ENCODE measurements around the gene KPNA4.
"Not testable (repeated sequence)": the region's sequence is repeated elsewhere in the genome, so short reads cannot be mapped to it uniquely, and the experiment has no call there.

The KPNA4 gene

DNA sequence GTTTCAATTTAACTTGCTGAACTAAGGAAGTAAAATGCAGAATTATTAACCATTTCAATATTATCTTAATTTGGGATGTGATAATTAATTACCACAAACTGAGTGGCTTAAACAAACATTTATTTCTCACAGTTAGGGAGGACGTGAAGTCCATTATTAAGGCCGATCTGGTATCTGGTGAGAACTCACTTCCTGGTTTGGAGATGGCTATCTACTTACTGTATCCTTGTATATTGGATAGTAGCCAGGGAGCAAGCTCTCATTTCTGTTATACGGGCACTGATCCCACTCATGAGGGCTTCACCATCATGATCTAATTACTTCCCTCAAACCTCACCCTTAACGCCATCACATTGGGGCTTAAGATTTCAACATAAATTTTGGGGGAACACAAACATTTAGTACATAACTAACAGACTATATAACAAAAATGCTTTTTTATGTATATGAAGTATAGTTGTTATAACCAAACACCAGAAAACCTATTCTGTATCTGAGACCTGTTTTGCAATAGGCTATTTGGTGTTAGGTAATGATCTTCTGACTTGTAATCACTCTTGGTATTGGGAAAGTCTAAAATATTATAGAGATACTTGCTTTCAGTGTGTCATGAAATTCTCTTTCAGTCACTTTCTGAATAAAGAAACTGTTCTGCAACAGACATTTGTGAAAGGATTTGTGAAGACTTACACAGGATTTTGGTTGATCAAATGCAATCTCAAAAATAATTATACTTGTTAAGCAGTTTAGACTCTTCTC lies 4.7 kb upstream of the KPNA4 start:
- DNase-seq = no peak

DNA sequence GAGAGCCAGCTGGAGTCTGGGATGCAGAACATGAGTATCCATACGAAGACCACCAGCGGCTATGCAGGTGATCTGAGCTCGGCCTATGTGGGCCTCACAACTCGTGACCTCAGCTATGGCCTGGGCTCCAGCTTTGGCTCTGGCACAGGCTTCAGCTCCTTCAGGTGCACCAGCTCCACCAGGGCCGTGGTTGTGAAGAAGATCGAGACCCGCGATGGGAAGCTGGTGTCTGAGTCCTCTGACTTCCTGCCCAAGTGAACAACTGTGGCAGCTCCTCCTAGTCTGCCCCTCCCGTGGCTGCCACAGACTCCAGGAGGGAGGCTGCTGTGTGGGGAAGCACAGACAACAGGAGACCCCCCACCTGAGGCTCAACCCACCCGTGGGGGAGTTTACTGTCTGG lies 3.6 kb upstream of the KPNA4 start:
- no peak for DNase-seq

DNA sequence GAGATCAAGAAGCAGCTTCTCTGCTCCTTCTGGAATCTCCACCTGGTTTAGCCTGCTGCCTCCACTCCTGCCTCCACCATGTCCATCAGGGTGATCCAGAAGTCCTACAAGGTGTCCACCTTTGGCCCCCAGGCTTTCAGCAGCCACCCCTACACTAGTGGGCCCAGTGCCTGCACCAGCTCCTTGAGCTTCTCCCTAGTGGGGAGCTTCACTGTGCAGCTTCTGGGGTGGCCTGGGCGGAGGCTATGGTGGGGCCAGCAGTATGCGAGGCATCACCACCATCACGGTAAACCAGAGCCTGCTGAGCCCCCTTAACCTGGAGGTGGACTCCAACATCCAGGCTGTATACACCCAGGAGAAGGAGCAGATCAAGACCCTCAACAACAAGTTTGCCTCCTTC lies 2.4 kb upstream of the KPNA4 start:
- DNase-seq = no peak

DNA sequence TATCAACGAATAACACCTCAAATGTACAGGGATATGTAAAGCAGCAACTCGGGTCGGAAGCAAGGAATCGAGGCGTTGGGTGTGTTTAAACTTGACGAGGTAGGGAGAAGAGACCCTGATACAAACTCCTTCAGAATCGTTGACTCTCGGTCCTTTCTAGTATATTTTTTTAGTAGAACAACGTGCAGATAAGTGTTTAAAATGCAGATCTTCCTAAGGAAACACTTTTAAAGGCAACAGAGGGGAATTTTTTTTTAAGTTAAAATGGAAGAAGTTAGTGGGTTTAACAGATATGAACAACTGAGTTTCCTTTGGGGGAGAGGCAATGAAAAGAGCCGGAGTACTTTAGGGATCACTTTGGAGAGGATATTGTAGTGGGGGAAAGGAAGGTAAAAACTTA lies 1.1 kb upstream of the KPNA4 start:
- no peak for DNase-seq

DNA sequence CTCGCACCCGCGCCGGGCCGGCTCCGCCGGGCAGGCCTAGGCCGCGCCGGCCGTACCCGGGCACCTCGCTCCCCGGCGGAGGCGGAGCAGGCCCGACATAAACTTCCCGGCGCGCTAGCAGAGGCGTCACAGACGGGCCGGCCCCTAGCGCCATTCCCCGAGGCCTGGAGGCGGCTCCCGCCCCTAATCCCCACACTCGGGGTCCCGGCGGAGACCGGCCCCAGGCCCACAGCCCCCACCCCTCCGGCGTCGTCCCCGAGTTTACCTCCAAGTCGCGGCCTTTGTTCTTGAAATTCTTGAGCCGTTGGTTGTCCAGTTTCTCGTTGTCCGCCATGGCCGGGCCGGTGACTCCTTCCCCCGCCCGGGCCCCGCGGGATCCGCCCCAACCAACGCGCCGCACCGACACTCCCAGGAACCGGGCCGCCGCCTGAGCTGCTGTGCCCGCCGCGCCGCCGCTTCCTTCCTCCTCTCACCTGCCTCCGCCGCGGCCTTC lies 376 bp downstream of the KPNA4 start:
- peak; percentile 35 to 56 (median 39) for DNase-seq

DNA sequence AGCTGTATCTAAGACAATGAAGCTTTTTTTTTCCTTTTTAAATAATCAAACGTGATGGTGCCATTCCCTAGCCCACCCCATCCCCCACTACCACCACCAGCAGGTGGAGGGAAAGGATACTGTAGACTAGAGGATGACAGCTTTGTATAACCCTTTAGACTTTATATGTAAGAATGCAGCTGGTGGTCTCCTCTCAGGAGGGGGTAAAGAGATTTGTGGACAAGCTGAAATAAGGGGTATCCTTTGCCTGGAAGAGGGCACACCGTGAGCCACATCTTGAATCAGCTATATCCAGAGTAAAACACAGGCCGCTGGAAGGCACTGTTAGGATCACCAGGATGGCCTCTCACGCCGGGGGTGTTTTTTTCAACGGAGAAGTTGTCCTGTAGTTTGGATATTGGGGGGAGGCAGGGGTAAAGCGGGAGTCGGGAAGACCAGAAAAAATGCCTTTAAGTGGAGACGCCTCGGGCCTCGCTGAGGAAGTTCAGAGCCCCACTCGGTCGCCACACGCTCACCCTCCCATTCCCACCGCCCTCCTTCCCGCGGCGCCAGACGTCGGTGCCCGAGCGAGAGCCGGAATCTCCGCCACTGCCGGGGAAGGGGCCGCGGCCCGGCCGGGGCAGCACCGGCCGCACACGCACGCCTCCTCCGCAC lies 986 bp downstream of the KPNA4 start:
- DNase-seq = no peak

DNA sequence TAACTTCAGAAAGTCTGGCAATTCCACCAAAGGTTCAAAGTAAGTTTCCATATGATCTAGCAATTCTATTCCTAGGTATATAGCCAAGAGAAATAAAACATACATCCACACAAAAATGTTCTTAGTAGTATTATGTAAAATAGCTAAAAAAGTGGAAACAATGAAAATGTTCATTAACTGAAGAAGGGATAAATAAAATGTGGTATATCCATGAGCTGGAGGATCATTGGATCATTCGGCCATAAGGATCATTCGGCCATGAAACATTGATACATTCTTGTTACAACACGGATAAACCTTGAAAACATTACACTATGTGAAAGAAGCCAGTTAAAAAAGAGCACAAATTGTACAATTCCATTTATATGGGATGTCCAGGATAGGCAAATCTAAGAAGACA lies 2.4 kb downstream of the KPNA4 start:
- DNase-seq = no peak

DNA sequence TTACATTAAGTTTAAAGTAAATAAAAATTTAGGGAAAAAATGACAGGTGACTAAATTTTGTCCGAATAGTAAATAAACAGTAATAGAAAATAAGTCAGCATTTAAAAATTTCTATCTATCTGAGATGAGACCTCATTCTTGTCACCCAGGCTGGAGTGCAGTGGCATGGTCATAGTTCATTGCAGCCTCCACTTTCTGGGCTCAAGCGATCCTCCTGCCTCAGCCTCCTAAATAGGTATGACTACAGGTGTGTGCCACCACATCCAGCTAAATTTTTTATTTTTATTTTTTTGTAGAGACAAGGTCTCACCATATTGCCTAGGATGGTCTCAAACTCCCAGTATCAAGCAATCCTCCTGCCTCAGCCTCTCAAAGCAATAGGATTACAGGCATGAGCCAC lies 7.8 kb downstream of the KPNA4 start:
- DNase-seq = no peak

DNA sequence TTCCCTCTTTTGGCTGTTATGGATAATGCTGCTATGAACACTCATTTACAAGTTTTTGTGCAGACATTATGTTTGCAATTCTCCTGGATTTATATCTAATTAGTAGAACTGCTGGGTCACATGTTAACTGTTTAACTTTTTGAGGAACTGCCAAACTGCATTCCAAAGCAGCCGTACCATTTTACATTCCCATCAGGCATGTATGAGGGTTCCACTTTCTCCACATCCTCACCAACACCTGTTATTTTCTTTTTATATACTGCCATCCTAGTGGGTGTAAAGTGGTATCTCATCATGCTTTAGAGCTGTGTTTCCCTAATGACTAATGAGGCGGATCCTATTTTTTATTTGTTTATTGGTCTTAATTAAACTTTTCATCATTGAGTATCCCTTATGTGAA lies 9.2 kb downstream of the KPNA4 start:
- no peak for DNase-seq

DNA sequence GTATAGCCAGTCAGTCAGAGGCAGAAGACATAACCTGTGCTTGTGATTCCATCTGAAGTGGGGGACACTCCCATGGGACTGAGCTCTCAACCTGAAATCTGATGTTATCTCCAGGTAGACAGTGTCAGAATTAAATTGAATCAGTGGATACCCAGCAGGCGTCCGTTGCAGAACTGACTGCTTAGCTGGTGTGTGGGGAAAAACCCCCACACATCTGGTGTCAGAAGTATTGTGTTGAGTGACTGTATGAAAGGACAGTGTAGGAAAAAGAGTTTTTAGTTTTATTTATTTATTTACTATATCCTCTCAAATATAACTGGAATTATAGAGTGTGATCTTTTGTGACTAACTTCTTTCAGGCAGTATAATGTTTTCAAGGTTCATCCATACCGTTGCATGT lies 10.4 kb downstream of the KPNA4 start:
- no peak for DNase-seq

DNA sequence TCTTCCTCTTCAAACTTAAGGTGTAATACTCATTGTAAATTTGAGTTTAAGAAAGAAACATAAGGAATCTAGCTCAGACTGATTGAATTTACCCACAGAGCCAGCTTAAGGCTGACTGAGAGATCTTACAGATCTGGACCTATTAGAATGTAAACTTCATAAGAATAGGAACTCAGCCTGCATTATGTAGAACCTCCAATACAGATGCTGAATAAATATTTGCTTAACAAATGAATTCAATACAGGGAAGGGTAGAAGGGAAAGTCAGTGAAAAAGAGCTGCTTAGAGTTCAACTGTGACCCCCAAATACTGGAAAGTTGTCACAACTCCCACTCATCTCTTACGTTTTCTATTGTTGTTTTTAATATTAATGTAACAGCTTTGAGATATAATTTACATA lies 11.5 kb downstream of the KPNA4 start:
- no peak for DNase-seq

DNA sequence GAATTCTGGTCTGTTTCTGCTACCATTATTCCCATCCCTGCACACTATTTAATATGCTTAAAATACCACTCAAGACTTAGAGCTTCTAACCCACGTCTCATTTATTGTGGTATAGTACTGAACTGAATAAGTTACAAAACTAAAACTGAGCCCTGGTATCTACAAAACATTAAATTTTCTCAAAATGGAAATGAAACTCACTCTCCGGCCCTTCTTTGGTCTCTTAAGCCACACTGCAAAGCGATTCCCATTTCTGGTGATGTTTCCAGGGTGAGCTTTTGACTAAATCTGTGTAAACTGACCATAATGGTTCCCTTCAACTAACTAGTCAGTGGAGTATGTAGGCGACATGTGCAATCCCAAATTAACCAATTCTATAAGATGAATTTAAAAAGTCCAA lies 18.6 kb downstream of the KPNA4 start:
- no peak for DNase-seq

DNA sequence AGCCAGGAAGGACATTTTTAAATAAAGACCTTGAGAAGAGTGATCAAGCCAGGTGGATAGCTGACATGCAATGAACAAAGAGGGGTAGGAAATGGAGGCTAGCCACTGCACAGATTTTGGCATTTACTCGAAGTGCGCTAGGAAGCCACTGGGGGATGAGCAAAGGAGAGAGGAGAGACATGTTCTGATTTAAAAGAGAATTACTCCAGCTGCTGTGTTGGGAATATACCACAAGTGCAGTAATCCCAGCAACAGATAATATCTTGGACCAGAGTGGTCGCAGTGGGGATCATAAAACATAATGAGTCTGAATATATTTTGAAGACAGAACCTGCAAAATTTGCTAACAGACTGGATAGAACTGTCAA lies 19.9 kb downstream of the KPNA4 start:
- no peak for DNase-seq

DNA sequence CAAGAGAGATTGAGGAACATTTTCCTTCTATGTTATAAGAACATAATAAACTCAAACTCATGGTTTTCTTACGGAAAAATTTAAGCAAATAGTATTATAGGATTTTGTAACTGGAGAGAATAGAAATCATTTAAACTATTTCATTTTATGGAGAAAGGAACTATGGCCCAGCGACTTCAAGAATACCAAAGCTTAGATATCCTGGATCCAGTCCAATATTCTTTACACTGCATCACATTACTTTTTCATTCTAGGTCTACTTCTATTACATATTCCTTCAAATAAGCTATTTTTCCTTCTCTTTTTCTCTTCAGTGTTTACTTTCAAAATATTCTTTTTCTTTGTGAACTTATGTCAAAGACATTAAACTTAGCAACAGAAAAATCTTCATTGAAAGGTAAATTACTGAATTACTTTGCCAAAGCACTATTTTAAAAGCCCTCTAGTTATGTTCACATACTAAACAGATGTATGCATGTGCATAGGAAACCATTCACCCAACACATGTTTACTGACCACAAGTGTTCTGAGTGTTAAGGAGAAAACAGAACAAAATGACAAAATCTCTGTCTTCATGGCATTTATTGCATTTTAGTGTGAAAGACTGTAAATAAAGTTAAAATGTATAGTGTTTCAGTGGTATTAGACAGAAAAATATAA lies 20.4 kb downstream of the KPNA4 start:
- no peak for DNase-seq

DNA sequence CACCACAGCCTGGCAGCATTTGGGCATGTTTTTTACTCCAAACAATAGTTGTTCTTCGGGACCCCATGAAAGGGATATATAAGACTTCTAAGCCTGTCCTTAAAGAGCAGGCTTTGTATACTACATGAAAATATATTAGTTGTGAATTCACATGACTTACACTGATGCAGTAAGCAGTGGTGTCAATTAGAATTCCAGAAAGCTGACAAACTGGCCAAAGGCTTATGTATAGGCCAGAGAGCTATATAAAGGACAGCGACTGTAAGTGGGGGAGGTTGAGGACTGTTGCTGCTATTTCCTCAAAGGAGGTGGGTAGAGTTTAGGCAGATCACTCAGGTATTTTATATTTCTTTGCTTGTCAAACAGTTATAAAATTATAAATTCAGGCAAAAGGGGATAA lies 24.8 kb downstream of the KPNA4 start:
- DNase-seq = no peak

DNA sequence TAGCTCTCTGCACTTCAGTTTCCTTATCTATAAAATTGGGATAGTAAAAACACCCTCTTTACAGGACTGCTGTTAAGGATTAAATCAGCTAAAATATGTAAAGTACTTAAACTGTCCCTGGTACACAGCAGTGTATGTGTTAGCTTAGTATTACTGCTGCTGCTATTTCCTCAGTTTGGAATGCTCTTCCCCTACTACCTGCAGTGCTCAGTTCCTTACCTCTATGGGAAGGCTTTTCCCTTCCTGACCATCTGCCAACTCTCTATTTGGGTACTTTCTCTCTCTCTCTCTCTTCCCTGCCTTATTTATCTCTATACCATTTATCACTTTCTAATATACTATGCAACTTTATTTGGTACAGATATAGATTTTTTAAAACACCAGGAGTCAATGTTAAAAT lies 26.5 kb downstream of the KPNA4 start:
- DNase-seq = no peak

DNA sequence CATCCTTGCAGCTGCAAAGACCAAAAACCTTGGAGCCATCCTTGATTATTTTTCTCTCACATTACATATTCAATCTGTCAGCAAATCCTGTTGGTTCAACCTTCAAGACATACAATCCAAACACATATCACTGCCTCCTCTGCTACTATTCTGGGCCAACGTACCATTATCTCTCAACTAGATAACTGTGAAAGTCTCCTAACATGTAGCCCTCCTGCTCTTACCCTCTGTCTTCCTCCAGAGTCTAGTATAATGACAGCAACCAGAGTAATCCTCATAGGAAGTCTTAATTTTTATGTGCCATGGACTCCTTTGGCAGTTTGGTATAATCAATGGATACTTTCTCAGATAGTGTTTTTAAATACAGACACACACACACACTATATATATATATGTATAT lies 27.6 kb downstream of the KPNA4 start:
- no peak for DNase-seq

DNA sequence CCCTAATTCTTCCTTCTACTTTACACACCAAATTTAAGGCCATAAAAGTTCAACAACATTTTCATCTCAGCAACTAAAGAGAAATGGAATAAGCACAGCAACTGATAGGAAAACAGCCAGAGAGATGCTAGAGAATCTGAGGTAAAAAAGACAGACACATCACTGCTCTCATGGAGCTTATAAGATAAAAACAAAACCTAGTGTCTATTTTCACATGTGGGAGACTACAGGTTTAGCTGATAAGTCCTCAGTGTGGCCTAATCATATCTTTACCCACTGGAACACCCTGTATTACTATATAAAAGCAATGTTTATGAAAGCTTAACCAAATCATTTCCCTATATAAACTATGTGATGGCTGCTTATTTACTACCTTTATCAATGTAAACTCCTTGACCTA lies 33.0 kb downstream of the KPNA4 start:
- no peak for DNase-seq

DNA sequence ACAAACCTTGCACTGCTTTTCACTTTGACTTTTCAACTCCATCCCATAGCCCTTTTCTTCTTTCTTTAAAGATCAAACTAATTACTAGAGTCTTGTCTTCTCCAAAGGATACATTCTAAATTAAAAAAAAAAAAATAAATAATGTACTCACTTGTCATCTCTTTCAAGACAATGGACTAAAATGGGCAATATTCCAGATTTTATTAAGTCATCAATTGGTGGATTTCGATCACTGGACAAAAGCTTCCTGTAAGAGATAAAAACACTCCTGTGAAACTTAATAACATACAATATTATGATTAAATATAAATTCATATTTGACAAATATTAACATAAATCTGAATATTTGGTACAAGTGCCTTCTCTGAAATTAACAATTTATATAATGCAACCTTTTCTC lies 34.1 kb downstream of the KPNA4 start:
- DNase-seq = no peak

DNA sequence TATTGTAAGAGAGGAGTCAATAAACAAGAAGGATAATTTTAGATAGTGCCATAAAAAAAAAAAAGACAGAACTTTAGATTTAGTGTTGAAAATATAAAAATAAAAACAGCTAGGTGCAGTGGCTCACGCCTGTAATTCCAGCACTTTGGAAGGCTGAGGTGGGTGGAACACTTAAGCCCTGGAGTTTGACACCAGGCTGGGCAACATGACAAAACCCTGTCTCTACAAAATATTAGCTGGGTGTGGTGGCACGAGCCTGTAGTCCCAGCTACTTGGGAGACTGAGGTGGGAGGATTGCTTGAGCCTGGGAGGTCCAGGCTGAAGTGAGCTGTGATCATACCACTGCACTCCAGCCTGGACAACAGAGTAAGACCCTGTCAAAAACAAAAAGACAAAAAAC lies 49.0 kb downstream of the KPNA4 start:
- not testable (repeated sequence) for DNase-seq

DNA sequence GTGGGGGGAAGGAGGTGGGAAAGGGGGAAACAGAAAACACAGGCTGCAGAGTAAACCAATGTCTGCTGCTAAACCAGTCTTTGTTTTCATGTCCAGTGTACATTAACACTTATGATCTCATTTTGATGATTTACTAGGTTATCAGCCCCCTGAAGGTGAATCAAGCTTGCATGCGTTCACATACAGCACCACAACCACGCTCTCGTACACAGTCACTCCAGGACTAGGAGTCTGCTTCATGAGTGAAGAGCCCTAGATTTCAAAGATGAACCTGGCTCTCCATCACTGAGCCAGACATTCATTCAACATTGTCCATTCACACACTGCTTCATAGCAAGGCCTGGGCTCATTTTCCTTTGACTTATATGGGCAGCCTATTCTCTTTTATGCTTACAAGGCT lies 64.0 kb downstream of the KPNA4 start:
- DNase-seq = no peak

DNA sequence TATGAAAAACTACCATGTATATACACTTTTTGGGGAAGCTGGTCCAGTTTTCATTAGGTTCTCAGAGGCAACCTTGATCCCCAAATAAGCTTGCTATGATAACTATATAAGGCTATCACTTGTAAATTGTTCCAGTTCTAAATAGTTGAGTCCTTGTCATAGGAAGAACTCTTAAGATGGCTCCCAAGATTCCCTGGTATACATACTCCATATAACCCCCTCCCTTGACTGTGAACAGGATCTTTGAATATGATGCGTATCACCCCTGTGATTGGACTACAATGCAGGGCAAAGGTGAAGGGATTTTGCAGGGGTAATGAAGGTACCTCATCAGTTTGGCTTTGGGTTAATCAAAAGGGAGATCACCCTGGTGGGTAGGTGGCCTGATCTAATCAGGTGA lies 67.2 kb downstream of the KPNA4 start:
- DNase-seq = no peak

DNA sequence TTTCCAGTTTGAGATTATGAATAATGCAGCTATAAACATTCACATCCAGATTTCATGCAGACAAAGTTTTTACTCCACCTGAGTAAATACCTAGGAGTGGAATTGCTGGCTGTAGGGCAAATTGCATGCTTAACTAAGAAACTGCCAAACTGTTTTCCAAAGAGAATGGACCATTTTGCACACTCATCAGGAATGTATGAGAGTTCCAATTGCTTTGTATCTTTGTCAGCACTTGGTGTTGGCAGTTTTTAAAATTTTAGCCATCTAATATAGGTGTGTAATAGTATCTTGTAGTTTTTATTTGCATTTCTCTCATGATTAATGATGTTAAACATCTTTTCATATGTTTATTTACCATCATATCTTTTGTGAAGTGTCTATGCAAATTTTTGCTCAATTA lies 75.2 kb downstream of the KPNA4 start:
- no peak for DNase-seq

DNA sequence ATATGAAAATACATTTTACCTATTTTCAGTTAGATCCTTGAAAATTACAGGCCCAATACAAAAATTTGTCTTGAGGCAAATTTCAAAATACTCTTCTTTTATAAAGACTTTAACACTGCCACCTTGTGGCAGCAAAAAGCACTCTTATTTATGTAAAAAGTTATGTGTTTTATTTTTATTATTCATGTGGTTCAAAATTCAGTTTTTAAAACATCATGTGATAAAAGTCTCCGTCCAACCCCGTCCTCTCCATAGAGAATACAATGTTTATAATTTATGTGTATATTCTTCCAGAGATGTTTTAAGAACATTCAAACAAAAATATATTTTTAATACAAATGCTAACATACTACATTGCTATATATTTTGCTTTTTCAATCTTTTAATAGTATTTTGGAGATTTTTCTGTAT lies 78.9 kb downstream of the KPNA4 start:
- no peak for DNase-seq
